Ovary (tissue), 9 donors: ENCODE results near the gene ESRRG. TPM values are rescaled to one million over a fixed set of nuclear protein-coding genes. Genes with fewer than 3 reads are reported as not detected.

ENCODE experiments used
- DNase-seq, 5 donors: peaks; one replicate each; pipeline ENCODE4 v3.0.0-alpha.2; 2019 to 2020
- H3K27ac ChIP-seq, 2 donors: fragments of 200-600 bp; one replicate each; pipeline versions ENCODE4 v1.5.1 to v1.8.0; 2019 to 2022
- H3K27me3 ChIP-seq: fragments of 200-600 bp; one replicate; pipeline ENCODE4 v1.8.0; 2022
- H3K36me3 ChIP-seq: fragments of 200-600 bp; sonication (generic); one replicate; pipeline ENCODE4 v1.5.1; 2019
- H3K4me1 ChIP-seq: one replicate; pipeline ENCODE4 v1.8.1; 2013; ENCODE audit warnings: mild to moderate bottlenecking, moderate library complexity; ENCODE audit not compliant: insufficient read depth
- H3K4me3 ChIP-seq: fragments of 200-600 bp; sonication (generic); one replicate; pipeline ENCODE4 v1.5.1; 2017
- H3K9me3 ChIP-seq, 2 donors: fragments of 200-600 bp in 1 of 2; sonication (generic) in 1 of 2; one replicate each; pipeline versions ENCODE4 v1.5.1 to v1.8.1; 2013 to 2019; ENCODE audit warnings: mild to moderate bottlenecking in 1 of 2, moderate library complexity in 1 of 2
- CTCF ChIP-seq, 3 donors: fragments of 450-650 bp in 2 of 3; fragments of 200-600 bp in 1 of 3; IDR thresholded peaks; one replicate each; pipeline versions ENCODE4 v1.5.1 to v1.8.0; 2016 to 2022; ENCODE audit warnings: antibody characterized with exemption in 3 of 3, mild to moderate bottlenecking in 1 of 3
- EP300 ChIP-seq: sonication (generic); formaldehyde crosslinking; IDR thresholded peaks from one replicate; pipeline ENCODE4 v1.6.1; 2017; ENCODE audit warnings: antibody characterized with exemption
- POLR2A ChIP-seq: fragments of 450-650 bp; IDR thresholded peaks from one replicate; pipeline ENCODE4 v1.6.1; 2017; ENCODE audit warnings: antibody characterized with exemption, mild to moderate bottlenecking, moderate library complexity
- WGBS, 3 donors: extraction: QIAGEN DNeasy Blood & Tissue Kit in 1 of 3; methylation state at CpG; one replicate each; pipeline versions ENCODE4 v1.1.5 to v1.1.7; 2013 to 2017; 5-methylcytosine and 5-hydroxymethylcytosine counted together
- intact Hi-C, 4 donors: fragments of 100-400 bp; cut with DNase I; formaldehyde crosslinking; loops; one replicate each; pipeline versions ENCODE4 v1.11.0 to v1.15.1; 2022 to 2023
- polyA plus RNA-seq, 2 donors: library from polyadenylated mRNA; stranded (reverse); fragments of 200-250 nt in 1 of 2; fragments of 350-450 nt in 1 of 2; fragmentation: Illumina TruSeq in 1 of 2; extraction: RNeasy Lipid Tissue Mini Kit (QIAGEN cat#74804) in 1 of 2; gene quantifications; one replicate each; pipeline ENCODE4 v1.2.3, GENCODE V29; 2013 to 2014
- total RNA-seq, 7 donors: library from RNA; depleted of rRNA in 2 of 7; stranded (reverse); fragments of >200 nt in 2 of 7; fragmentation: NEBNext Ultra II Directional in 3 of 7; extraction: Animal tissue kit (Norgen Biotek cat#: 25700) in 3 of 7; gene quantifications; one replicate each; pipeline versions ENCODE4 v1.1.0 to v1.2.4, GENCODE V29; 2016 to 2023
- donor health status: DM: no; HTN: no; CAD: no; lungs with moderate emphysema.
- donor health status: DM: no; HTN: no; CAD: no.
- donor health status: Bipolar disorder and iron deficiency.
- donor health status: DM: yes; HTN: yes; CAD: no.
- donor health status: DM: no; HTN: no; CAD: no.
- donor health status: DM: yes; HTN: yes; CAD: no.

The ESRRG gene
- total and polyA plus RNA-seq, 9 donors: 0.07 to 3.2 (median 1.2) TPM

- WGBS, 3 donors: 8 to 18% (median 15%) methylated on average over 3 of the region's 3 CpGs
- Histone ChIP-seq H3K9me3 (no peaks in the 10 kb centered on the region), H3K27ac (no peak overlapping the region), H3K27me3 (no peaks in the 10 kb centered on the region), H3K36me3 (no peaks in the 10 kb centered on the region), H3K4me1 (no peaks in the 10 kb centered on the region), H3K4me3 (no peak overlapping the region)
- intact Hi-C loops: no loop called here
- no peak for DNase-seq
- TF ChIP-seq POLR2A: no peak
Measured at GRCh38 chr1:216553766-216554165, 169.5 kb downstream of the ESRRG start.

GRCh38 chr1:216553040-216553439 is 170.2 kb downstream of the ESRRG start:
- WGBS, 3 donors: 25 to 31% (median 31%) methylated on average over 1 of the region's 1 CpG
- H3K4me3 ChIP-seq: no peak overlapping the region
- no peaks in the 10 kb centered on the region for H3K4me1 ChIP-seq
- TF ChIP-seq CTCF (IDR thresholded peaks at IDR 0.05): no peak
- no peak for TF ChIP-seq EP300
- no peak for TF ChIP-seq POLR2A
- no peak for DNase-seq
- no peaks in the 10 kb centered on the region for H3K36me3 ChIP-seq
- no peak overlapping the region for H3K27ac ChIP-seq
- H3K9me3 ChIP-seq: no peaks in the 10 kb centered on the region
- intact Hi-C loops: no loop called here
- no peaks in the 10 kb centered on the region for H3K27me3 ChIP-seq

- 53 to 68% (median 67%) methylated on average over 4 of the region's 4 CpGs for WGBS, 3 donors
- Histone ChIP-seq H3K36me3 (no peaks in the 10 kb centered on the region), H3K27me3 (no peaks in the 10 kb centered on the region), H3K4me1 (no peaks in the 10 kb centered on the region), H3K4me3 (no peak overlapping the region), H3K9me3 (no peaks in the 10 kb centered on the region), H3K27ac (no peak overlapping the region)
- intact Hi-C loops: no loop called here
- DNase-seq: no peak
- no peak for TF ChIP-seq POLR2A
- no peak for TF ChIP-seq EP300
- no peak for TF ChIP-seq CTCF (IDR thresholded peaks at IDR 0.05)
Measured at GRCh38 chr1:216549796-216550195, 173.4 kb downstream of the ESRRG start.

GRCh38 chr1:216542741-216543140 is 180.5 kb downstream of the ESRRG start:
- TF ChIP-seq CTCF (IDR thresholded peaks at IDR 0.05): no peak
- TF ChIP-seq POLR2A: no peak
- TF ChIP-seq EP300: no peak
- no peaks in the 10 kb centered on the region for H3K27me3 ChIP-seq
- no peak overlapping the region for H3K27ac ChIP-seq
- intact Hi-C loops: no loop called here
- no peak for DNase-seq
- no peaks in the 10 kb centered on the region for H3K36me3 ChIP-seq
- no peak overlapping the region for H3K4me3 ChIP-seq
- no peaks in the 10 kb centered on the region for H3K4me1 ChIP-seq
- WGBS, 3 donors: 59 to 75% (median 60%) methylated on average over 2 of the region's 2 CpGs
- no peaks in the 10 kb centered on the region for H3K9me3 ChIP-seq

- TF ChIP-seq POLR2A (no peak), EP300 (no peak), CTCF (IDR thresholded peaks at IDR 0.05) (no peak)
- Histone ChIP-seq H3K36me3 (no peaks in the 10 kb centered on the region), H3K4me1 (no peaks in the 10 kb centered on the region), H3K27me3 (no peaks in the 10 kb centered on the region), H3K4me3 (no peak overlapping the region), H3K9me3 (no peaks in the 10 kb centered on the region), H3K27ac (no peak overlapping the region)
- intact Hi-C loops: no loop called here
- WGBS, 3 donors: 69 to 81% (median 76%) methylated on average over 1 of the region's 1 CpG
- no peak for DNase-seq
Measured at GRCh38 chr1:216542263-216542662, 181.0 kb downstream of the ESRRG start.
